DMS 273 (cell line): ENCODE data around the gene DIS3L2.
"Not testable (repeated sequence)": the region's sequence is repeated elsewhere in the genome, so short reads cannot be mapped to it uniquely, and the experiment has no call there.

ENCODE experiments used
- DNase-seq: peaks from one replicate; lab custom pipeline; 2025; ENCODE audit not compliant: unreplicated experiment; lab: John Stamatoyannopoulos, UW

Gene DIS3L2

DNA sequence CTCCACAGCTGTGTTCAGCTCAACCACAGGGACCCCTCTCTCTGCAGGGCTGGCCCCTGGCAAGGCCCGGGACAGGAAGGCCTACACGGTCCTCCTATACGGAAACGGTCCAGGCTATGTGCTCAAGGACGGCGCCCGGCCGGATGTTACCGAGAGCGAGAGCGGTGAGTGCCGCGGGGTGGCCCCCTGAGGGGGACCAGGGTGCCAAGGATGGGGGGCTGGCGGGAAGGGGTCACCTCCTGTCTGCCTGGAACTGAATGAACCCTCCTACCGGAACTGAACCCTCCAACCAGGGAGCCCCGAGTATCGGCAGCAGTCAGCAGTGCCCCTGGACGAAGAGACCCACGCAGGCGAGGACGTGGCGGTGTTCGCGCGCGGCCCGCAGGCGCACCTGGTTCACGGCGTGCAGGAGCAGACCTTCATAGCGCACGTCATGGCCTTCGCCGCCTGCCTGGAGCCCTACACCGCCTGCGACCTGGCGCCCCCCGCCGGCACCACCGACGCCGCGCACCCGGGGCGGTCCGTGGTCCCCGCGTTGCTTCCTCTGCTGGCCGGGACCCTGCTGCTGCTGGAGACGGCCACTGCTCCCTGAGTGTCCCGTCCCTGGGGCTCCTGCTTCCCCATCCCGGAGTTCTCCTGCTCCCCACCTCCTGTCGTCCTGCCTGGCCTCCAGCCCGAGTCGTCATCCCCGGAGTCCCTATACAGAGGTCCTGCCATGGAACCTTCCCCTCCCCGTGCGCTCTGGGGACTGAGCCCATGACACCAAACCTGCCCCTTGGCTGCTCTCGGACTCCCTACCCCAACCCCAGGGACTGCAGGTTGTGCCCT lies 419.9 kb downstream of the DIS3L2 start:
- not testable (repeated sequence) for DNase-seq

DNA sequence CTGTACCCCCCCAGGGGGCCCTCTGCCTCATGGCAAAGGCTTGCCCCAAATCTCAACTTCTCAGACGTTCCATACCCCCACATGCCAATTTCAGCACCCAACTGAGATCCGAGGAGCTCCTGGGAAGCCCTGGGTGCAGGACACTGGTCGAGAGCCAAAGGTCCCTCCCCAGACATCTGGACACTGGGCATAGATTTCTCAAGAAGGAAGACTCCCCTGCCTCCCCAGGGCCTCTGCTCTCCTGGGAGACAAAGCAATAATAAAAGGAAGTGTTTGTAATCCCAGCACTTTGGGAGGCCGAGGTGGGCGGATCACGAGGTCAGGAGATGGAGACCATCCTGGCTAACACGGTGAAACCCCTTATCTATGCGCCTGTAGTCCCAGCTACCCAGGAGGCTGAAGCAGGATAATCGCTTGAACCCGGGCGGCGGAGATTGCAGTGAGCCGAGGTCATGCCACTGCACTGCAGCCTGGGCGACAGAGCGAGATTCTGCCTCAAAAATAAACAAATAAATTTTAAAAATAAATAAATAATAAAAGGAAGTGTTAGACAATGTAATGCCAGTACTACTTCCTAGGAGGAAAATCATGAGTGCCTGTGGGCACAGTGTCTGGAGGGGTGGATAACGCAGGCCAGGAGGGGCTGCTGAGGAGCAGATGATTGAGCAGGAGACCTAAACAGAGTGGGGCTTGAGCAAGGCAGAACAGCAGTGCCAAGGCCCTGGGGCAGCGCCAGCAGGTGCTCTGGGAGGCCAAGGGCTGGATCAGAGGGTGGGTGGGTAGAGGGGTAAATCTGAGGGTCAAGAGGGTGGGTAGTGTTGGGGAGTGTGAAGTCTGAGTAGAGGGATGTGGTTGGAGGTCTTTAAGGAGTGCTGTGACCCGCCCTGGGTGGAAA lies 421.1 kb downstream of the DIS3L2 start:
- no peak for DNase-seq

DNA sequence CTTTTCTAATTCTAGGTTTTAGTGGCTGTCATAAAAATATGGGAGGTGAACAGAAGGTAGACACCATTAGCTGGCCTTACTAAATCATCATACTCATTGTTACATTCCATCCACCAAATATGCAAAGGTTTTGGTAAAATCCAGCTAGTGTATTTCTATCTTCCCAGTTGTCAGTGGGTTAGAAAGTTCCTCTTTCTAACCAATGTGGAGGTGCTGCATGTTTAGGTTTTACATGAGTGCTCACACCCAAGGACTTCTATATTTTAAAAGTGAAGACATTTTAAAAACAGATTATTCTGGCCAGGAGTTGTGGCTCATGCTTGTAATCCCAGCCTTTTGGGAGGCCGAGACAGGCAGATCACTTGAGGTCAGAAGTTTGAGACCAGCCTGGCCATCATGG lies 423.0 kb downstream of the DIS3L2 start:
- DNase-seq, result no peak

DNA sequence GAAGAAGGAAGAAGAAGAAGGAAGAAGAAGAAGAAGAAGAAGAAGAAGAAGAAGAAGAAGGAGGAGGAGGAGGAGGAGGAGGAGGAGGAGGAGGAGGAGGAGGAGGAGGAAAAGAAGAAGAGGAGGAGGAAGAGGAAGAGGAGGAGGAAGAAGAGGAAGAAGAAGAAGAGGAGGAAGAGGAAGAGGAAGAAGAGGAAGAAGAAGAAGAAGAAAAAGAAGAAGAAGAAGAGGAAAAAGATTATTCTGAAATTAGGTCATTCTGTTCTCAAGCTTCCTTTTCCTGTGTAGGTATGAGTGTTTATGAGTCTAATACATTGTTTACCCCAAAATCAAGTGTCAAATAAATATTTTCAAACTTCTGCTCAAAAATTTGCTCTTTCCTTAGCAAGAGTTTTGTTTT lies 423.5 kb downstream of the DIS3L2 start:
- DNase-seq, result not testable (repeated sequence)

DNA sequence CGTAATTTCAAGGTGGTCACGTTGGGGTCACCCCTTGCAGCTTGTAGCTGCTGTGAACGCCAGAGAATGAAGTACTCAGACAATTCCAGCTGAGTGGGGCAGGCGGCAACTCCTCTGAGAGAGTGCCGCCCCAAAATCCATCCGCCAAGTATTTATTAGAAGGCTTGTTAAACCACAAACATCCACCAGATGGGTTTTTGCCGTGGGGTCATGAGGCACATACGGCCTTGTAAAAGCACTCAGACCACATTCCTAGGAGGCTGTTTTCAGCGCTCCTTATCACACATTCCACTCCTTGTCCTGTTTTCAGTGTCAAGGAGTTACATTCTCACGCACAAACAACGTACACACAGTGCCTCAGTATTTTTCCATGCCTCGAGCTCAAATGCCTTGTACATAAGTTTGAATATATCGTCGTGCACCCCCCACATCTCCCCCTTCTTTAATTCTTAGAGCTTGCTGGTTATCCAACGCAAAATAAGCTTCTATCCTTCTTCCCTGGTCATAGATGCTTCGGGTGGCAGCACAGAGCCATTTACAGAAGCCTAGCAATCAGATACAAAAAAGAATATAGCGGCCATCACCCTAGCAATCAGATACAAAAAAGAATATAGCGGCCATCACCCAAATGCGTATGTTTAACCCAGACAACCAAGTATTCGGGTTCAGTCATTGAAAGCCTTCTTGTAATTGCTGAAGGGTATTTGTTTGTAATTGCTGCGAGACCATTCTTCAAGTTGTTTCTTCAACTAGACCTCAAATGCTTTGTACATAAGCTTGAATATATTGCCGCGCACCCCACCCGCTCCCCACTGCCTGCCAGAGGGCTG lies 424.4 kb downstream of the DIS3L2 start:
- DNase-seq, result peak; percentile 63

DNA sequence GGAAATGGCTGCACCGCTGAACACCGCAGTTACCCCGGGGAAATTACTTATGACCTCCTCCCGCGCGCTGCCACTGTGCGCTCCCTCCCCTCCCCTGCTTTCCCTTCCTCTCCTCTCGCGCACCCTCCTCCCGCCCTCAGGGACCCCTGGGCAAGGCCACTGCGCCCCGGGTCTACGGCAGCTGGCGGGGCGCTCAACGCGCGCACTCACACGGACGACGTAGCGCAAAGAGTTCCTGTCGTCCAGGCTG lies 424.9 kb downstream of the DIS3L2 start:
- no peak for DNase-seq
